ENCODE measurements around the gene NRSN2.

- no peak for TF ChIP-seq TARDBP (IDR thresholded peaks at IDR 0.05)
- no peak for TF ChIP-seq SP1 (IDR thresholded peaks at IDR 0.05)
- TF ChIP-seq SUZ12 (IDR thresholded peaks at IDR 0.05), result no peak
- no peak for TF ChIP-seq LEF1 (IDR thresholded peaks at IDR 0.05; ENCODE audit: borderline replicate concordance)
- TF ChIP-seq ARNT (IDR thresholded peaks at IDR 0.05), result no peak
- no peak for TF ChIP-seq FOXA1 (IDR thresholded peaks at IDR 0.05)
- TF ChIP-seq BHLHE40 (IDR thresholded peaks at IDR 0.05; ENCODE audit: borderline replicate concordance), result no peak
- TF ChIP-seq FOXK2 (IDR thresholded peaks at IDR 0.05), result no peak
- TF ChIP-seq ELF4 (IDR thresholded peaks at IDR 0.05), result no peak
- no peak for TF ChIP-seq ZNF384 (IDR thresholded peaks at IDR 0.05)
These were observed 46.4 kb upstream of the NRSN2 start for GRCh38 chr20:300345-300990.

All from HEK293T (cell line).